OCI-LY7 (cell line): Measurements from ENCODE around the gene CASP10. TPM values are rescaled to one million over a fixed set of nuclear protein-coding genes. Genes with fewer than 3 reads are reported as not detected.

Source experiments
- BruUV-seq: library from RNA; stranded (reverse); fragments of 400-500 nt; replicated peaks from 2 replicates; lab custom pipeline; 2021; lab: Mats Ljungman, UMichigan
- CTCF ChIA-PET: fragments of 300-600 bp; sonication (Branson Sonifier 250); formaldehyde crosslinking; loops from one replicate; lab custom pipeline; 2022; ENCODE audit warnings: antibody characterized with exemption; ENCODE audit not compliant: unreplicated experiment; lab: Charles Lee
- POLR2A ChIA-PET: fragments of 300-600 bp; sonication (Branson Sonifier 250); formaldehyde crosslinking; loops from one replicate; lab custom pipeline; 2022; ENCODE audit warnings: antibody characterized with exemption; lab: Charles Lee
- DNase-seq: peaks from one replicate; pipeline ENCODE4 v3.0.0-alpha.2; 2015; ENCODE audit warnings: low spot score
- H2AFZ ChIP-seq: fragments of 200-600 bp; sonication (generic), shearing (Covaris generic); 2 replicates; pipeline ENCODE4 v1.6.1; 2014; ENCODE audit warnings: mild to moderate bottlenecking, antibody characterized with exemption, low read length, moderate library complexity
- H3K27ac ChIP-seq: fragments of 200-600 bp; sonication (generic); 2 replicates; pipeline ENCODE4 v1.5.1; 2014; ENCODE audit warnings: mixed run types, low read depth, mild to moderate bottlenecking, moderate library complexity, low read length, inconsistent platforms; ENCODE audit not compliant: poor library complexity, severe bottlenecking
- H3K36me3 ChIP-seq: fragments of 200-600 bp; sonication (generic); 2 replicates; pipeline ENCODE4 v1.6.1; 2014; ENCODE audit warnings: mild to moderate bottlenecking, antibody characterized with exemption, low read length, moderate library complexity, mixed read lengths; ENCODE audit not compliant: insufficient read depth
- H3K4me1 ChIP-seq: fragments of 200-600 bp; sonication (generic); 2 replicates; pipeline ENCODE4 v1.5.1; 2014; ENCODE audit warnings: mild to moderate bottlenecking, low read length; ENCODE audit not compliant: insufficient read depth, poor library complexity, severe bottlenecking
- H3K4me2 ChIP-seq: fragments of 200-600 bp; sonication (generic); 2 replicates; pipeline ENCODE4 v1.6.1; 2014; ENCODE audit warnings: mild to moderate bottlenecking, low read length
- H3K4me3 ChIP-seq: fragments of 200-600 bp; sonication (generic); 2 replicates; pipeline ENCODE4 v1.5.1; 2014; ENCODE audit warnings: mild to moderate bottlenecking, low read depth, low read length; ENCODE audit not compliant: poor library complexity, severe bottlenecking
- H3K79me2 ChIP-seq: fragments of 200-600 bp; sonication (generic); 2 replicates; pipeline ENCODE4 v1.6.1; 2016; ENCODE audit warnings: low read depth, mild to moderate bottlenecking, low read length, moderate library complexity, mixed read lengths; ENCODE audit not compliant: insufficient read depth
- H3K9me2 ChIP-seq: fragments of 200-600 bp; sonication (generic); 2 replicates; pipeline ENCODE4 v1.6.1; 2016; ENCODE audit warnings: mild to moderate bottlenecking, low read length, mixed read lengths; ENCODE audit not compliant: insufficient read depth
- H3K9me3 ChIP-seq: fragments of 200-600 bp; sonication (generic); 2 replicates; pipeline ENCODE4 v1.6.1; 2014; ENCODE audit warnings: mild to moderate bottlenecking, mixed run types, low read length, mixed read lengths
- H4K20me1 ChIP-seq: fragments of 200-600 bp; sonication (generic); 2 replicates; pipeline ENCODE4 v1.6.1; 2014; ENCODE audit warnings: mild to moderate bottlenecking, antibody characterized with exemption, low read length, moderate library complexity, mixed read lengths; ENCODE audit not compliant: insufficient read depth
- EZH2phosphoT487 ChIP-seq: fragments of 200-600 bp; sonication (generic); IDR thresholded peaks from 2 replicates; pipeline ENCODE4 v1.6.1; 2018; ENCODE audit warnings: low read depth, borderline replicate concordance, mild to moderate bottlenecking, mixed run types, antibody characterized with exemption, low read length, moderate library complexity, mixed read lengths
- intact Hi-C: fragments of 100-400 bp; cut with micrococcal nuclease; formaldehyde crosslinking; loops from one replicate; pipeline ENCODE4 v1.10.0; 2022; ENCODE audit not compliant: unreplicated experiment
- total RNA-seq, 2 experiments: library from RNA; depleted of rRNA in 1 of 2; stranded (reverse); fragments of >200 nt in 1 of 2; shearing (Covaris generic) in 1 of 2; gene quantifications; 2 replicates each; pipeline ENCODE4 v1.2.3, GENCODE V29; 2014 to 2022
- TF ChIP-seq, protein P1 (sequence below): fragments of 200-600 bp; sonication (generic); conservative IDR thresholded peaks from 2 replicates; pipeline ENCODE4 v1.5.1; 2014; ENCODE audit warnings: mild to moderate bottlenecking, antibody characterized with exemption, low read length, moderate library complexity, mixed read lengths

Gene CASP10
- total RNA-seq, 2 experiments from 2014 or later: 0.51 to 1.2 TPM

DNA sequence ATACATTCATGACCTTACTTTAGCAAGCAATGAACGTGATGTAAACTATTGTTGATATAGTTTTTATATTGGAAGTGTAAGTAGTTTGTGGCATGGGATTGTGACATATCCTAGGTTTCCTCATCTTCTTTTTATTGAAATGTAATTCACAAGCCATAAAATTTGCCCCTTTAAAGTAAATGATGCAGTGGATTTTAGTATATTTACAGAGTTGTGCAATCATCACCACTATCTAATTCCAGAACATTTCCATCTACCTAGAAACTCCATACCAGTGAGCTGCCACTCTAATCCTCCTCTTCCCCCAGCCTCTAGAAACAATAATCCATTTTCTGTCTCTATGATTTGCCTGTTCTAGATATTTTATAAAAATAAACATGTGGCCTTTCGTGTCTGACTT lies 10.7 kb upstream of the CASP10 start:
- ChIA-PET CTCF (no interaction called here), POLR2A (no interaction called here)
- H3K79me2 ChIP-seq: no peaks in the 10 kb centered on the region

DNA sequence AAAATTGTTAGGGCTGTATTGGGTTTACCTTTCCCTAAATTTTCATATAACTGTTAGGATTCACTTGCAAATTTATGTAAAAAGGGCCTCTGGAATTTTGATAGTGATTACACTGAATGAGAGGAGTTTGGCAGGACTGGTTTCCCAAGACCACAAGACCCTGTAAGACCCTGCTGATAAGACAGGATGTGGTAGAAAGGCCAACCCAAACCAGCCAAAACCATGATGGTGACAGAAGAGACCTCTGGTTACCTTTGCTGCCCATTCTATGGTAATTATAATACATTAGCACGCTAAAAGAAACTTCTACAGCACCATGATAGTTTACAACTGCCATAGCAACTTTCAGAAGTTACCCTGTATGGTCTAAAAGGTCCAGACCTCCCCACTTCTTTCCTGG lies 8.3 kb upstream of the CASP10 start:
- H3K4me2 ChIP-seq: no peak overlapping the region
- CTCF ChIA-PET: interaction anchor here (1.0 kb wide), 1 partner anchor 16 kb away, joined by 3 read pairs; no protein-coding TSS in a partner anchor
- H4K20me1 ChIP-seq: no peaks in the 10 kb centered on the region
- POLR2A ChIA-PET: interaction anchor here (1.5 kb wide), 1 partner anchor 57 kb away, joined by 3 read pairs; no protein-coding TSS in a partner anchor
- 0 out of 2 replicates have a peak, but pooled peaks cover 4% of the 10 kb centered on the region for H3K9me3 ChIP-seq
- intact Hi-C loops: loop anchor here (5.0 kb wide), 1 partner anchor 462 kb away; no protein-coding TSS in a partner anchor
- no TSS peak for BruUV-seq
- H3K36me3 ChIP-seq: no peaks in the 10 kb centered on the region
- H3K9me2 ChIP-seq: no peaks in the 10 kb centered on the region
- H3K4me1 ChIP-seq: peaks cover 6% of the 10 kb centered on the region
- no peak overlapping the region for H3K4me3 ChIP-seq
- H3K79me2 ChIP-seq: no peaks in the 10 kb centered on the region
- H2AFZ ChIP-seq: no peak overlapping the region
- DNase-seq: no peak
- H3K27ac ChIP-seq: no peak overlapping the region
- TF ChIP-seq EZH2phosphoT487: no peak
- TF ChIP-seq, protein P1, sequence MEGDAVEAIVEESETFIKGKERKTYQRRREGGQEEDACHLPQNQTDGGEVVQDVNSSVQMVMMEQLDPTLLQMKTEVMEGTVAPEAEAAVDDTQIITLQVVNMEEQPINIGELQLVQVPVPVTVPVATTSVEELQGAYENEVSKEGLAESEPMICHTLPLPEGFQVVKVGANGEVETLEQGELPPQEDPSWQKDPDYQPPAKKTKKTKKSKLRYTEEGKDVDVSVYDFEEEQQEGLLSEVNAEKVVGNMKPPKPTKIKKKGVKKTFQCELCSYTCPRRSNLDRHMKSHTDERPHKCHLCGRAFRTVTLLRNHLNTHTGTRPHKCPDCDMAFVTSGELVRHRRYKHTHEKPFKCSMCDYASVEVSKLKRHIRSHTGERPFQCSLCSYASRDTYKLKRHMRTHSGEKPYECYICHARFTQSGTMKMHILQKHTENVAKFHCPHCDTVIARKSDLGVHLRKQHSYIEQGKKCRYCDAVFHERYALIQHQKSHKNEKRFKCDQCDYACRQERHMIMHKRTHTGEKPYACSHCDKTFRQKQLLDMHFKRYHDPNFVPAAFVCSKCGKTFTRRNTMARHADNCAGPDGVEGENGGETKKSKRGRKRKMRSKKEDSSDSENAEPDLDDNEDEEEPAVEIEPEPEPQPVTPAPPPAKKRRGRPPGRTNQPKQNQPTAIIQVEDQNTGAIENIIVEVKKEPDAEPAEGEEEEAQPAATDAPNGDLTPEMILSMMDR: no peak

More for the DNA sequence above, 10.7 kb upstream of the CASP10 start:
- no peak overlapping the region for H2AFZ ChIP-seq
- TF ChIP-seq, protein P1: no peak
- TF ChIP-seq EZH2phosphoT487: no peak
- no peaks in the 10 kb centered on the region for H3K9me2 ChIP-seq
- no peak overlapping the region for H3K4me2 ChIP-seq
- no peaks in the 10 kb centered on the region for H3K9me3 ChIP-seq
- H3K27ac ChIP-seq: no peak overlapping the region
- DNase-seq: no peak
- intact Hi-C loops: no loop called here
- peaks cover 4% of the 10 kb centered on the region for H3K36me3 ChIP-seq
- peaks cover 16% of the 10 kb centered on the region for H3K4me1 ChIP-seq
- H4K20me1 ChIP-seq: no peaks in the 10 kb centered on the region
- no TSS peak for BruUV-seq
- no peak overlapping the region for H3K4me3 ChIP-seq

DNA sequence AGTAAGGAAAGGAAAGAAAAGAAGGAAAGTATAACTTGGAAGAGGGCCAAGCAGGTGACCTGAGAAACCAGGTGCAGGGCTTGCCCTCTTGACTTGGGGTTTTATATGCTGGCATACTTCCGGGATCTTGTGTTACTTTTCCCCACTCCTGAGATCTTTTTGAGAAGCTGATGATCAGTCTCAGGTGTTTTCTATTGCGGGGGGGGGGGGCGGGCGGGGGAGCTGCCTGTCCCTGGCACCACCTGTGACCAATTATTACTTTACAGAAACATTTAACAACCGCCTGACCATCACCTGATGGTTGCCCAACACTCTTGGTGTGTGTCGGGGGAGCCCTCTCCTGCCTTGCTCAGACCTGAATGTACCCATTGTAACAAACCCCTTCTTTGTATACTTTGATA lies 6.9 kb upstream of the CASP10 start:
- Histone ChIP-seq H3K4me2 (no peak overlapping the region), H3K36me3 (no peaks in the 10 kb centered on the region), H3K9me3 (0 out of 2 replicates have a peak, but pooled peaks cover 4% of the 10 kb centered on the region), H2AFZ (no peak overlapping the region), H3K4me3 (no peak overlapping the region), H3K27ac (no peak overlapping the region), H3K4me1 (peaks cover 6% of the 10 kb centered on the region), H4K20me1 (no peaks in the 10 kb centered on the region), H3K79me2 (no peaks in the 10 kb centered on the region), H3K9me2 (no peaks in the 10 kb centered on the region)
- ChIA-PET POLR2A (interaction anchor here (0.6 to 1.5 kb wide), 3 partner anchors 18 to 59 kb away, joined by 3 to 4 read pairs (median 3); no protein-coding TSS in a partner anchor), CTCF (no interaction called here)
- intact Hi-C loops: loop anchor here (2.0 to 5.0 kb wide), 3 partner anchors 57 to 464 kb away; partner anchors contain the start of gene ORC2
- no peak for DNase-seq
- no peak for TF ChIP-seq EZH2phosphoT487
- TF ChIP-seq, protein P1: no peak
- no TSS peak for BruUV-seq
